Caco-2 (cell line): ENCODE measurements around the gene USP13. TPM values are rescaled to one million over a fixed set of nuclear protein-coding genes. Genes with fewer than 3 reads are reported as not detected.

Experiments
- BruUV-seq: library from RNA; stranded (reverse); fragments of 400-500 nt; replicated peaks from 2 replicates; lab custom pipeline; 2021; lab: Mats Ljungman, UMichigan
- CTCF ChIA-PET: fragments of 300-600 bp; sonication (Branson Sonifier 250); formaldehyde crosslinking; loops from one replicate; lab custom pipeline; 2022; ENCODE audit warnings: antibody characterized with exemption; lab: Charles Lee
- POLR2A ChIA-PET: fragments of 300-600 bp; sonication (Branson Sonifier 250); formaldehyde crosslinking; loops from one replicate; lab custom pipeline; 2022; ENCODE audit warnings: antibody characterized with exemption; lab: Charles Lee
- DNase-seq, 2 experiments: peaks; one replicate each; pipeline versions ENCODE4 v3.0.0 to v3.0.0-alpha.2; 2020 to 2022
- H3K27me3 ChIP-seq: replicated peaks from 2 replicates; pipeline ENCODE4 v1.6.0; 2011; ENCODE audit warnings: low read length; ENCODE audit not compliant: control insufficient read depth, insufficient read depth
- H3K36me3 ChIP-seq: 2 replicates; pipeline ENCODE4 v1.5.1; 2011; ENCODE audit warnings: low read length; ENCODE audit not compliant: control insufficient read depth, insufficient read depth
- H3K4me1 ChIP-seq: fragments of 250-450 bp; sonication (Bioruptor Pico); 2 replicates; pipeline ENCODE4 v1.5.1; 2020; ENCODE audit warnings: mild to moderate bottlenecking
- H3K4me3 ChIP-seq: 2 replicates; pipeline ENCODE4 v1.5.1; 2011; ENCODE audit warnings: low read depth, mild to moderate bottlenecking, control low read depth, low read length
- H3K9me3 ChIP-seq: fragments of 250-450 bp; sonication (Bioruptor Pico); 2 replicates; pipeline ENCODE4 v1.5.1; 2020; ENCODE audit warnings: mild to moderate bottlenecking, moderate library complexity
- H3K27ac Mint-ChIP-seq: one replicate; pipeline ENCODE4 v1.8.0; 2022; ENCODE audit warnings: mixed read lengths; ENCODE audit not compliant: unreplicated experiment
- H3K27me3 Mint-ChIP-seq: one replicate; pipeline ENCODE4 v1.8.0; 2022; ENCODE audit warnings: mixed read lengths; ENCODE audit not compliant: insufficient read depth, unreplicated experiment
- H3K36me3 Mint-ChIP-seq: one replicate; pipeline ENCODE4 v1.8.0; 2022; ENCODE audit warnings: mild to moderate bottlenecking, mixed read lengths; ENCODE audit not compliant: insufficient read depth, unreplicated experiment
- H3K4me1 Mint-ChIP-seq: one replicate; pipeline ENCODE4 v1.8.0; 2022; ENCODE audit warnings: low read depth, mixed read lengths; ENCODE audit not compliant: unreplicated experiment
- H3K4me3 Mint-ChIP-seq: one replicate; pipeline ENCODE4 v1.8.0; 2022; ENCODE audit warnings: mild to moderate bottlenecking, moderate library complexity, mixed read lengths; ENCODE audit not compliant: unreplicated experiment
- H3K9me3 Mint-ChIP-seq: one replicate; pipeline ENCODE4 v1.8.0; 2022; ENCODE audit warnings: mixed read lengths; ENCODE audit not compliant: unreplicated experiment
- intact Hi-C: fragments of 100-400 bp; cut with micrococcal nuclease; formaldehyde crosslinking; loops from one replicate; pipeline ENCODE4 v1.10.0; 2022; ENCODE audit not compliant: unreplicated experiment
- total RNA-seq: library from RNA; stranded (reverse); gene quantifications from 2 replicates; pipeline ENCODE4 v1.2.3, GENCODE V29; 2022
- TF ChIP-seq, protein P1 (sequence below), 2 experiments: fragments of 200-600 bp in 1 of 2; IDR thresholded peaks; 1 replicate in 1 of 2; 2 replicates in 1 of 2; pipeline versions ENCODE4 v1.5.1 to v1.8.0; 2011 to 2022; ENCODE audit warnings: antibody characterized with exemption in 1 of 2, control low read depth in 1 of 2, inconsistent platforms in 1 of 2, low read depth in 1 of 2, low read length in 1 of 2, mild to moderate bottlenecking in 1 of 2, moderate library complexity in 1 of 2; ENCODE audit not compliant: insufficient read depth in 1 of 2, severe bottlenecking in 1 of 2, unreplicated experiment in 1 of 2

USP13 gene
- total RNA-seq, 1 experiment from 2014 or later = 16.2 TPM

DNA sequence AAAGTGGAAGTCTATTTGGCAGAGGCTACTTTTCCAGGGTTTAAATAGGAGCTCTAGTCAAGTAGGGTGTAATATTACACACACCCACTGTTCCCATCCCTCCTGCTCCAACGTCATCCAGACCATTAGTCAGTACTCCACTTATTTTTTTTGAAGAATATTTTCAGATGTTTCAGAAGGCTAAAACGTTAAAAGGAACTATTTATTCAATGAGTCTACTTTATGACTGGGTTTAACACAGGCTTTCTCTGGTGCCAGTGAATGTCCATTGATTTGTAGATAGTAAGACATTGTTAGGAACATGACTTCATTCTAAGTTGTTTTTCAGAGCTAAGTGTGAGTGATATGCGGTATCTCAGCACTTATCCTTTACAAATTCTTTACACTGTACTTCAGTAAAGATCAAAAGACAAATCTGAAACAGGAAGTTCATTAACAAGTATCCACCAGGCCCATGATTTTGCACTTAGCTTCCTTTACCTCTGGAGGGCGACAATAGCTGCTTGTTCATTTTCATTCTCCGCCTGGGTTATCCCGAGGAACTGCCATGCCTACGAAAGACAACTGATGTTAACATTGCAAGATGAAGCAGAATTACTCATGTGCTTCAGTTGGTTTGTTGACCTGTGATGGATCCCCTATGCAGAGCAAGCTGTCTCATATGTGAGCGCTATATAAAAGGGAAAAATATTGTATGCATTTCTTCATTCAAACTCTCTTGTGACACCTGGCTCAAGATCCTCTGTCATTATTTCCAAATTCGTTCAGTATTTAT is 158.7 kb downstream of the USP13 start:
- H3K9me3 Mint-ChIP-seq = no peaks in the 10 kb centered on the region
- no peaks in the 10 kb centered on the region for H3K36me3 Mint-ChIP-seq
- H3K4me3 Mint-ChIP-seq = no peak overlapping the region
- intact Hi-C loops = loop anchor here (1.0 to 5.0 kb wide), 7 partner anchors 26 to 784 kb away; no protein-coding TSS in a partner anchor
- Histone ChIP-seq H3K4me3 (no peak overlapping the region), H3K9me3 (no peaks in the 10 kb centered on the region), H3K27me3 (no peaks in the 10 kb centered on the region), H3K4me1 (no peaks in the 10 kb centered on the region), H3K36me3 (no peaks in the 10 kb centered on the region)
- DNase-seq = peak; percentile 46 to 63
- H3K27ac Mint-ChIP-seq = peak overlapping the region; percentile 42
- ChIA-PET POLR2A (no interaction called here), CTCF (interaction anchor here (0.6 to 1.4 kb wide), 6 partner anchors 11 to 247 kb away, joined by 3 to 9 read pairs (median 5); no protein-coding TSS in a partner anchor)
- BruUV-seq = no TSS peak
- no peaks in the 10 kb centered on the region for H3K4me1 Mint-ChIP-seq
- no peaks in the 10 kb centered on the region for H3K27me3 Mint-ChIP-seq
- TF ChIP-seq, protein P1, sequence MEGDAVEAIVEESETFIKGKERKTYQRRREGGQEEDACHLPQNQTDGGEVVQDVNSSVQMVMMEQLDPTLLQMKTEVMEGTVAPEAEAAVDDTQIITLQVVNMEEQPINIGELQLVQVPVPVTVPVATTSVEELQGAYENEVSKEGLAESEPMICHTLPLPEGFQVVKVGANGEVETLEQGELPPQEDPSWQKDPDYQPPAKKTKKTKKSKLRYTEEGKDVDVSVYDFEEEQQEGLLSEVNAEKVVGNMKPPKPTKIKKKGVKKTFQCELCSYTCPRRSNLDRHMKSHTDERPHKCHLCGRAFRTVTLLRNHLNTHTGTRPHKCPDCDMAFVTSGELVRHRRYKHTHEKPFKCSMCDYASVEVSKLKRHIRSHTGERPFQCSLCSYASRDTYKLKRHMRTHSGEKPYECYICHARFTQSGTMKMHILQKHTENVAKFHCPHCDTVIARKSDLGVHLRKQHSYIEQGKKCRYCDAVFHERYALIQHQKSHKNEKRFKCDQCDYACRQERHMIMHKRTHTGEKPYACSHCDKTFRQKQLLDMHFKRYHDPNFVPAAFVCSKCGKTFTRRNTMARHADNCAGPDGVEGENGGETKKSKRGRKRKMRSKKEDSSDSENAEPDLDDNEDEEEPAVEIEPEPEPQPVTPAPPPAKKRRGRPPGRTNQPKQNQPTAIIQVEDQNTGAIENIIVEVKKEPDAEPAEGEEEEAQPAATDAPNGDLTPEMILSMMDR (IDR thresholded peaks at IDR 0.05; ENCODE audit: insufficient read depth in 1 of 2, low read depth in 1 of 2, low read length in 1 of 2, severe bottlenecking in 1 of 2, unreplicated experiment in 1 of 2) = peak; percentile 63 to 71

DNA sequence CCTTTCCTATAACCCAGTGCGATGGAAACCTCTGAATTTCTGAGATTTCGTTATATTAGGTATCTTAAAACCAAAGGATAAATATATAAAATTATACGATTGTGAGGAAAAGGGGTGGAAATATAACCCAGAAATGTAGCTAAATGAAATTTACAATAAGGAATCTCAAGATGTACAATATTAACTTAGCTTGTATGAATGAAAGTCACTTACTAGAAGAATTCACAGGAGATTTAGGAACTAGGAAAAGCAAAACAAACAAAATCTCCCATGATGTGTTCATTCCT is 159.2 kb downstream of the USP13 start:
- Mint-ChIP-seq H3K9me3 (no peaks in the 10 kb centered on the region), H3K27me3 (no peaks in the 10 kb centered on the region), H3K4me1 (no peaks in the 10 kb centered on the region), H3K4me3 (no peak overlapping the region), H3K27ac (no peak overlapping the region), H3K36me3 (no peaks in the 10 kb centered on the region)
- Histone ChIP-seq H3K4me1 (no peaks in the 10 kb centered on the region), H3K27me3 (no peaks in the 10 kb centered on the region), H3K9me3 (no peaks in the 10 kb centered on the region), H3K36me3 (no peaks in the 10 kb centered on the region), H3K4me3 (no peak overlapping the region)
- TF ChIP-seq, protein P1 (IDR thresholded peaks at IDR 0.05; ENCODE audit: insufficient read depth in 1 of 2, low read depth in 1 of 2, low read length in 1 of 2, severe bottlenecking in 1 of 2, unreplicated experiment in 1 of 2) = no peak
- CTCF ChIA-PET = interaction anchor here (0.6 to 1.4 kb wide), 5 partner anchors 35 to 247 kb away, joined by 3 to 9 read pairs (median 7); no protein-coding TSS in a partner anchor
- intact Hi-C loops = loop anchor here (5.0 kb wide), 2 partner anchors 45 to 115 kb away; no protein-coding TSS in a partner anchor
- POLR2A ChIA-PET = no interaction called here
- BruUV-seq = no TSS peak
- DNase-seq = no peak

DNA sequence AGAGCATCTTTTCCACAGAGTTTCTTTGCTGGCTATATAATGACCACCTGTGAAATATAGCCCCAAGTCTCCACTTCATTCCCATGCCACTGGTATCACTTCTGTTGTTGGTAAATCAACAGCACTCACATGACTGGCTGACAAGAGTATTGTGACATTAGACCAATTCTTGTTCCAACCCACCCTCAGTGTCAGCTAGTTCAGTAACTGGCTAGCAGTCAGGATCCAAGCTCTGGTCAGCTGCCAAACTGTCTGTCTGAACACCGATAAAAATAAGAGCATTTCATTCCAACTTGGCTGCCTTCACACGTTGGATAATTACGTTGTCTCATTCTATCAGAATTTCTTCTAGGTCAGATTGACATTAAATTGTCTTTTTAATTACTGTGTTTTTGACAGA is 166.5 kb downstream of the USP13 start:
- peaks cover 2% of the 10 kb centered on the region for H3K27me3 Mint-ChIP-seq
- no peaks in the 10 kb centered on the region for H3K9me3 Mint-ChIP-seq
- H3K4me1 ChIP-seq = no peaks in the 10 kb centered on the region
- H3K27ac Mint-ChIP-seq = no peak overlapping the region
- no peak overlapping the region for H3K4me3 Mint-ChIP-seq
- no TSS peak for BruUV-seq
- TF ChIP-seq, protein P1 (IDR thresholded peaks at IDR 0.05; ENCODE audit: insufficient read depth in 1 of 2, low read depth in 1 of 2, low read length in 1 of 2, severe bottlenecking in 1 of 2, unreplicated experiment in 1 of 2) = no peak
- no peaks in the 10 kb centered on the region for H3K36me3 Mint-ChIP-seq
- H3K4me1 Mint-ChIP-seq = no peaks in the 10 kb centered on the region
- H3K36me3 ChIP-seq = no peaks in the 10 kb centered on the region
- no peak for DNase-seq
- intact Hi-C loops = no loop called here
- ChIA-PET POLR2A (no interaction called here), CTCF (no interaction called here)
- H3K27me3 ChIP-seq = no peaks in the 10 kb centered on the region
- H3K9me3 ChIP-seq = no peaks in the 10 kb centered on the region
- no peak overlapping the region for H3K4me3 ChIP-seq
